GM12891 (cell line): Measurements from ENCODE around the gene UBR2.

Experiments
- POLR2A ChIP-seq: IDR thresholded peaks from 2 replicates; pipeline ENCODE4 v1.6.1; 2011; ENCODE audit warnings: low read depth, low read length, control low read depth
- SPI1 ChIP-seq: IDR thresholded peaks from 2 replicates; pipeline ENCODE4 v1.6.1; 2011; ENCODE audit warnings: low read depth, low read length, control low read depth

DNA sequence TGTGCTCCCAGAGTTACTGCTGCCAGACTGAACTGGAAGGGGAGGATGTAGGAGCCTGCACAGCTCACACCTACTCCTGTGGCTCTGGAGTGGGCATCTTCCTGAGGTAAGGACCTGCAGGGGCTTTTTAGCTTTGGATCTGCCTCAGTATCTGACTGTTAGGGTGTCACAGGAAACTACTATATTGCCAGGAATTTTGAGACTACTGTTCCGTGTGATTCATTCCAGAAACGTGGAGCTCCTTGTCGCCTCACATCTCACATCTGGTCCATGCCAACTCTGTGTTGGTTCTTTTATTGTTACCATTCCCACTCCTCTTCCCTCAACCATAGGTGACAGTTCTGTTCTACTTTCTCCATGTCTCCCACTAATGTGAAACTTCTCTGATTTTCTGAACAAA is 124.5 kb downstream of the UBR2 start:
- TF ChIP-seq POLR2A = no peak
- TF ChIP-seq SPI1 = no peak
